Sciatic nerve (tissue), 2 donors: ENCODE data around the gene MAPRE2. TPM values are rescaled to one million over a fixed set of nuclear protein-coding genes. Genes with fewer than 3 reads are reported as not detected.

Source experiments
- ATAC-seq: fragments of 200-7000 bp; cut with Tn5 transposase; one replicate; pipeline ENCODE4 v1.9.1; 2020; ENCODE audit warnings: mild to moderate bottlenecking, moderate library complexity
- DNase-seq: peaks from one replicate; pipeline ENCODE4 v3.0.0-alpha.2; 2020; ENCODE audit warnings: low spot score
- intact Hi-C: fragments of 100-400 bp; cut with DNase I; formaldehyde crosslinking; loops from one replicate; pipeline ENCODE4 v1.14.2; 2022
- total RNA-seq: library from RNA; stranded (reverse); fragmentation: NEBNext Ultra II Directional; extraction: Animal tissue kit (Norgen Biotek cat#: 25700); gene quantifications from one replicate; pipeline ENCODE4 v1.2.1, GENCODE V29; 2021
- donor health status: DM: no; HTN: no; CAD: no.
- donor health status: DM: no; HTN: no; CAD: no.

MAPRE2 gene
- total RNA-seq, 1 donor from 2014 or later, result 51.8 TPM

- intact Hi-C loops, result no loop called here
- ATAC-seq (no peak), DNase-seq (no peak)
Observed at GRCh38 chr18:35186291-35187034, 145.2 kb downstream of the MAPRE2 start.

- intact Hi-C loops, result no loop called here
- DNase-seq (no peak), ATAC-seq (peak; percentile 66)
Observed at GRCh38 chr18:35189510-35189909, 148.3 kb downstream of the MAPRE2 start.

GRCh38 chr18:35190948-35191697 is 149.9 kb downstream of the MAPRE2 start:
- ATAC-seq, result no peak
- intact Hi-C loops, result no loop called here
- no peak for DNase-seq

- intact Hi-C loops, result no loop called here
- DNase-seq, result no peak
- no peak for ATAC-seq
Observed at GRCh38 chr18:35191698-35192025, 150.4 kb downstream of the MAPRE2 start.

GRCh38 chr18:35192415-35192814 is 151.2 kb downstream of the MAPRE2 start:
- intact Hi-C loops, result no loop called here
- ATAC-seq, result no peak
- DNase-seq, result no peak

Other genes with a start within 250 kb of the MAPRE2 start
- 43.5 TPM for gene ZNF397, start 199.6 kb downstream of the MAPRE2 start, total RNA-seq
- gene ZSCAN30, start 248.8 kb downstream of the MAPRE2 start, total RNA-seq, result 28.4 TPM